ENCODE measurements around the gene CHD3. TPM values are rescaled to one million over a fixed set of nuclear protein-coding genes. Genes with fewer than 3 reads are reported as not detected.

The CHD3 gene
- total RNA-seq, 1 donor from 2014 or later, result 53.3 TPM

DNA sequence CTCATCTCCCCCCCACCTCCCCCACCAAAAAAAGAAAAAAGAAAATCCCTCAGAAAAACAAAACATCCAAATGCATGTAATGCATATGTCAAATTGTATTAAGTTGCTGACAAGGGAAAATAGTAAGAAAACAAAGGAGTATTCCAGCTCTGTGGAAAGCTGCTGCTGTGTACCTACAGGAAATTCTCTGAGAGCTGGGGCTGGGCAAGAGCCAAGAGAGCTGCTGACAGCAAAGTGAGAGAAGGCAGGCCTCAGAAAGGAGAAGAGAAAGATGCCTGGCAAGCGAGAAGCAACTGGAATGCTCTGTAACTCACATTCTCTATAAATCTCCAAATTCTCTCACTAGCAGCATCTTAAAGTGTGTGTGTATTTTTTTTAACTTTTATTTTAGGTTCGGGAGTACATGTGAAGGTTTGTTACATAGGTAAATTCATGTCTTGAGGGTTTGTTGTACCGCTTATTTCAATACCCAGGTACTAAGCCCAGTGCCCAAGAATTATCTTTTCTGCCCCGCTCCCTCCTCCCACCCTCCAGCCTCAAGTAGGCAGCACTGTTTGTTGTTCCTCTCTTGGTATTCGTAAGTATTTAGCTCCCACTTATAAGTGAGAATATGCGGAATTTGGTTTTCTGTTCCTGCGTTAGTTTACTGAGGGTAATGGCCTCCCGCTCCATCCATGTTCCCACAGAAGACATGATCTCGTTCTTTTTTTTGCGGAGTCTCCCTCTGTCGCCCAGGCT is 67.8 kb downstream of the CHD3 start:
- TF ChIP-seq, protein P1, sequence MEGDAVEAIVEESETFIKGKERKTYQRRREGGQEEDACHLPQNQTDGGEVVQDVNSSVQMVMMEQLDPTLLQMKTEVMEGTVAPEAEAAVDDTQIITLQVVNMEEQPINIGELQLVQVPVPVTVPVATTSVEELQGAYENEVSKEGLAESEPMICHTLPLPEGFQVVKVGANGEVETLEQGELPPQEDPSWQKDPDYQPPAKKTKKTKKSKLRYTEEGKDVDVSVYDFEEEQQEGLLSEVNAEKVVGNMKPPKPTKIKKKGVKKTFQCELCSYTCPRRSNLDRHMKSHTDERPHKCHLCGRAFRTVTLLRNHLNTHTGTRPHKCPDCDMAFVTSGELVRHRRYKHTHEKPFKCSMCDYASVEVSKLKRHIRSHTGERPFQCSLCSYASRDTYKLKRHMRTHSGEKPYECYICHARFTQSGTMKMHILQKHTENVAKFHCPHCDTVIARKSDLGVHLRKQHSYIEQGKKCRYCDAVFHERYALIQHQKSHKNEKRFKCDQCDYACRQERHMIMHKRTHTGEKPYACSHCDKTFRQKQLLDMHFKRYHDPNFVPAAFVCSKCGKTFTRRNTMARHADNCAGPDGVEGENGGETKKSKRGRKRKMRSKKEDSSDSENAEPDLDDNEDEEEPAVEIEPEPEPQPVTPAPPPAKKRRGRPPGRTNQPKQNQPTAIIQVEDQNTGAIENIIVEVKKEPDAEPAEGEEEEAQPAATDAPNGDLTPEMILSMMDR (conservative IDR thresholded peaks at IDR 0.05), result no peak
- Mint-ChIP-seq H3K4me1 (no peaks in the 10 kb centered on the region), H3K9me3 (no peaks in the 10 kb centered on the region), H3K36me3 (ENCODE audit: low read depth) (no peaks in the 10 kb centered on the region), H3K4me3 (no peak overlapping the region), H3K27me3 (ENCODE audit: low read depth) (peaks cover 9% of the 10 kb centered on the region), H3K27ac (ENCODE audit: unreplicated experiment) (no peak overlapping the region)
- DNase-seq (ENCODE audit: low read depth, low spot score), result no peak

DNA sequence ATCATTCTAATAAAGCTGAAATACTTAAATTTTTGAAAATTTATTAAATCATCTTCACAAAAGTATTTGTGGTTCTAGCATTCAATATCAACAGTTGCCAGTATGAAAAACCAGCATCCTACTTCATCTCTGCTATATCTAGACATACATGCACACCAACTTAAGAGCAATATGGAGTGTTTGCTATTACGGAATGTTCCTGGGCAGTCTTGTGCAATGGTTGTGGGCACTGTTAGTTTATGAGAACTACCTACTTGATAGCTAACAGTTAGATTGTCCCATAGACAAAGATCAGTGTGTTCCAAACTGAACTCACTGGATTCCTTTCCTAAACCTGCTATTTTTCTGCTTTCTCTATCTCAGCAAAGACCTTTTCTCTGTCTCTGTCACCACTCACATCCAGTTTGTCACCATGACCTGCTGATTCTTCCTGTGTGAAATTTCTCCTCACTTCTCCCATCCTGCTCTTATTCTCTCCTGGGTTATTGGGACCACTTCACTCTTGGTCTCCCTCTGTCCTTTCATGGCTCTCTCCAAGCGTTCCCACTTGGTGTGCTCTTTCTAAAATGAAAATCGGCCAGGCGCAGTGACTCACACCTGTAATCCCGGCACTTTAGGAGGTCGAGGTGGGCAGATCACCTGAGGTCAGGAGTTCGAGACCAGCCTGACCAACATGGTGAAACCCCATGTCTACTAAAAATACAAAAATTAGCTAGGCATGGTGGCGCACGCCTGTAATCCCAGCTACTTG is 71.1 kb downstream of the CHD3 start:
- TF ChIP-seq, protein P1 (conservative IDR thresholded peaks at IDR 0.05), result no peak
- Mint-ChIP-seq H3K27ac (ENCODE audit: unreplicated experiment) (no peak overlapping the region), H3K4me1 (no peaks in the 10 kb centered on the region), H3K9me3 (no peaks in the 10 kb centered on the region), H3K27me3 (ENCODE audit: low read depth) (peaks cover 16% of the 10 kb centered on the region), H3K4me3 (no peak overlapping the region), H3K36me3 (ENCODE audit: low read depth) (no peaks in the 10 kb centered on the region)
- no peak for DNase-seq (ENCODE audit: low read depth, low spot score)

DNA sequence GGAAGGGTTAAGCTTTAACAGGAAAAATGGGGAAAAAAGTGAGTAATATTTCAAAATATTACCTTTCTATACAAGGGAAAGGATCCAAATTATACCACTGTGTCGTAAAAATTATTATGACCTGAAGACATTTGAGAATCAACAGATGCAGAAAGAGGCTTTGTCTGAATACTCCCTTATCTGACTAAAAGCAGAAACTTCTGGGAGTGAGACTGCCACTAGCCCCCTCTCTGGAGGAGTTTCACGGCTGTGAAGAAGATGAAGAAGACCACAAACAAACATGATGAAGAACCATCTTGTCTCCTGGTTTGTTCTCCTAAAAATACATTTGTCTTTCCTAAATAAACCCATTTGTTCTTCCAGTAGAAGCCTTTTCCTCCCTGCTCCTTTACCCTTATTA is 72.8 kb downstream of the CHD3 start:
- H3K4me1 Mint-ChIP-seq, result no peaks in the 10 kb centered on the region
- H3K9me3 Mint-ChIP-seq, result no peaks in the 10 kb centered on the region
- TF ChIP-seq, protein P1 (conservative IDR thresholded peaks at IDR 0.05), result no peak
- H3K27ac Mint-ChIP-seq (ENCODE audit: unreplicated experiment), result no peak overlapping the region
- H3K36me3 Mint-ChIP-seq (ENCODE audit: low read depth), result no peaks in the 10 kb centered on the region
- no peak overlapping the region for H3K4me3 Mint-ChIP-seq
- no peak for DNase-seq (ENCODE audit: low read depth, low spot score)
- H3K27me3 Mint-ChIP-seq (ENCODE audit: low read depth), result peaks cover 16% of the 10 kb centered on the region

Other genes with a start within 250 kb of the CHD3 start
- 12.1 and 14.3 TPM in 2 replicates for gene ATP1B2, start 237.9 kb upstream of the CHD3 start, total RNA-seq
- gene TP53, start 201.3 kb upstream of the CHD3 start, total RNA-seq, result 135 and 150 TPM in 2 replicates
- 35.7 and 41.1 TPM in 2 replicates for gene WRAP53, start 200.3 kb upstream of the CHD3 start, total RNA-seq
- gene EFNB3, start 183.6 kb upstream of the CHD3 start, total RNA-seq, result 25.3 and 25.5 TPM in 2 replicates
- gene DNAH2, start 171.0 kb upstream of the CHD3 start, total RNA-seq, result 0.16 and 0.27 TPM in 2 replicates
- gene KDM6B, start 54.6 kb upstream of the CHD3 start, total RNA-seq, result 64.8 and 70.2 TPM in 2 replicates
- 6.7 and 8.4 TPM in 2 replicates for gene TMEM88, start 33.7 kb upstream of the CHD3 start, total RNA-seq
- 83.4 and 87.2 TPM in 2 replicates for gene NAA38, start 31.2 kb upstream of the CHD3 start, total RNA-seq
- 12.7 and 13.3 TPM in 2 replicates for gene CYB5D1, start 30.8 kb upstream of the CHD3 start, total RNA-seq
- 3.6 and 4.0 TPM in 2 replicates for gene RNF227, start 27.5 kb downstream of the CHD3 start, total RNA-seq
- gene KCNAB3, start 41.1 kb downstream of the CHD3 start, total RNA-seq, result 19.9 and 20.4 TPM in 2 replicates
- 129 and 145 TPM in 2 replicates for gene TRAPPC1, start 43.2 kb downstream of the CHD3 start, total RNA-seq
- gene CNTROB, start 43.4 kb downstream of the CHD3 start, total RNA-seq, result 55.5 and 58.3 TPM in 2 replicates
- not detected in 2 replicates for gene GUCY2D, start 113.8 kb downstream of the CHD3 start, total RNA-seq
- not detected in 2 replicates for gene ALOX15B, start 150.3 kb downstream of the CHD3 start, total RNA-seq
- not detected in 2 replicates for gene ALOX12B, start 198.9 kb downstream of the CHD3 start, total RNA-seq
- gene ALOXE3, start 229.7 kb downstream of the CHD3 start, total RNA-seq, result 0.09 TPM in 1 of 2 replicates, not detected in the other
- 0.41 and 0.56 TPM in 2 replicates for gene HES7, start 235.3 kb downstream of the CHD3 start, total RNA-seq